NK-92 treated with Interleukin-12 subunit alpha and Interleukin-12 subunit beta, amount 100 ng/mL, for 24 hours (cell line): ENCODE measurements around the gene SLC2A1.

Source experiments
- DNase-seq: peaks from one replicate; lab custom pipeline; 2025; lab: John Stamatoyannopoulos, UW

Gene SLC2A1

GRCh38 chr1:42958488-42959319, at the start of gene SLC2A1:
Gene SLC2A1 (minus strand): TSS chr1:42958868. CDS start chr1:42958651, 217 bp downstream.
- peak; percentile 94 for DNase-seq

- no peak for DNase-seq
These were observed 48.9 kb upstream of the SLC2A1 start for GRCh38 chr1:43007377-43008114.

- no peak for DNase-seq
These were observed 47.0 kb upstream of the SLC2A1 start for GRCh38 chr1:43005460-43006361.

- no peak for DNase-seq
These were observed 46.2 kb upstream of the SLC2A1 start for GRCh38 chr1:43004587-43005459.

GRCh38 chr1:43002766-43003165, 44.1 kb upstream of the SLC2A1 start:
- DNase-seq, result no peak

GRCh38 chr1:43002116-43002515, 43.4 kb upstream of the SLC2A1 start:
- no peak for DNase-seq

GRCh38 chr1:43001434-43001833, 42.8 kb upstream of the SLC2A1 start:
- DNase-seq, result no peak

- no peak for DNase-seq
These were observed 41.6 kb upstream of the SLC2A1 start for GRCh38 chr1:43000271-43000670.

- no peak for DNase-seq
These were observed 40.6 kb upstream of the SLC2A1 start for GRCh38 chr1:42999308-42999707.

GRCh38 chr1:42998386-42998785, 39.7 kb upstream of the SLC2A1 start:
- DNase-seq, result no peak

- no peak for DNase-seq
These were observed 37.8 kb upstream of the SLC2A1 start for GRCh38 chr1:42996384-42996970.

GRCh38 chr1:42993502-42994136, 35.0 kb upstream of the SLC2A1 start:
- DNase-seq, result no peak

GRCh38 chr1:42992054-42992571, 33.4 kb upstream of the SLC2A1 start:
- DNase-seq, result no peak

GRCh38 chr1:42990757-42991346, 32.2 kb upstream of the SLC2A1 start:
- DNase-seq, result no peak

- DNase-seq, result no peak
These were observed 25.0 kb upstream of the SLC2A1 start for GRCh38 chr1:42983693-42984092.

GRCh38 chr1:42983253-42983652, 24.6 kb upstream of the SLC2A1 start:
- DNase-seq, result no peak

- no peak for DNase-seq
These were observed 24.0 kb upstream of the SLC2A1 start for GRCh38 chr1:42982641-42983040.

- DNase-seq, result no peak
These were observed 23.2 kb upstream of the SLC2A1 start for GRCh38 chr1:42981871-42982270.

- no peak for DNase-seq
These were observed 22.7 kb upstream of the SLC2A1 start for GRCh38 chr1:42981255-42981805.
